Measurements from ENCODE around the gene MTX1. TPM values are rescaled to one million over a fixed set of nuclear protein-coding genes. Genes with fewer than 3 reads are reported as not detected.

The MTX1 gene
- total RNA-seq, 2 donors from 2014 or later = 49.6 to 57.1 TPM

DNA sequence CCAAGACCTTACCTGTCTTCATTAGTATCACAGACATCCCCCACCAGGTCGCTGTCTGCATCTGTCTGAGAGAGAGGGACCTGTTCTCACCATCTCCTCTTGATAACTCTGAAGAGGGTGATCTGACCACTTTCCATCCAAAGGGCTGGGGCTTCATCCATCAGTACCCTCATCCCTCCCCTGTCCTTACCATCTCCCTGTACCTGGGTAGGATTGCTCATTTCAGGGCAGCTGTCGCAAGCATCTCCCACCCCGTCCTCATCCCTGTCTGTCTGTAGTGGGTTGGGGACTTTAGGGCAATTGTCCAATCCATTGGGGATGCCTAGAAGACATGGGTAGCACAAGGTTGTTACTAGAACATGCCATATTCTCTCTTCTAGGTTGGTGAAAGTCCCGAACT, 8.7 kb upstream of the MTX1 start:
- no peaks in the 10 kb centered on the region for H3K4me1 ChIP-seq (replicated peaks)
- no peak overlapping the region for H3K4me3 ChIP-seq
- WGBS = 86% methylated on average over 4 of the region's 4 CpGs
- H3K27ac ChIP-seq = no peak overlapping the region
- TF ChIP-seq POLR2A (IDR thresholded peaks at IDR 0.05) (no peak), CTCF (IDR thresholded peaks at IDR 0.05) (no peak), POLR2AphosphoS5 (IDR thresholded peaks at IDR 0.05) (no peak)
- H3K36me3 ChIP-seq = no peaks in the 10 kb centered on the region
- no peaks in the 10 kb centered on the region for H3K9me3 ChIP-seq
- intact Hi-C loops (cut with DNase I) = no loop called here
- DNase-seq (ENCODE audit: low spot score) = no peak
- H3K27me3 ChIP-seq (replicated peaks; ENCODE audit: insufficient read depth) = no peaks in the 10 kb centered on the region

DNA sequence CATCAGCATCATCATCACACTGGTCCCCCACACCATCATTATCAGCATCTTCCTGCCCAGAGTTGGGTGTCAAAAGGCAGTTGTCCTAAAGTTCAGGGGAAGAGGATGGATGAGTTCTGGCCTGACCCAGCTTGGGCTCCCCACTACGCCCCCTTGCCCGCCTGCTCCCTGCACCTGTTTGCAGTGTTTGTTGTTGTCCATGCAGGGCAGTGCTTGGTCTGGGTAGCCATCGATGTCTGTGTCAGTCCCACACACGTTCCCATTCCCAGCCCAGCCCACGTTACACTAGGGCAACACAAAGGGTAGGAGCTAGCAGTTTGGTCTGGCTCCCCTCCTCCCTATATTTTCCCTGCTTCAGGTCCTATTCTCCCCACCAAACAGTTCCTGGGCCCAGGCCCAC, 7.6 kb upstream of the MTX1 start:
- Histone ChIP-seq H3K4me3 (no peak overlapping the region), H3K4me1 (replicated peaks) (no peaks in the 10 kb centered on the region), H3K27ac (no peak overlapping the region), H3K27me3 (replicated peaks; ENCODE audit: insufficient read depth) (no peaks in the 10 kb centered on the region), H3K9me3 (no peaks in the 10 kb centered on the region), H3K36me3 (no peaks in the 10 kb centered on the region)
- WGBS = 86% methylated on average over 5 of the region's 5 CpGs
- TF ChIP-seq CTCF (IDR thresholded peaks at IDR 0.05) (no peak), POLR2A (IDR thresholded peaks at IDR 0.05) (no peak), POLR2AphosphoS5 (IDR thresholded peaks at IDR 0.05) (no peak)
- intact Hi-C loops (cut with DNase I) = no loop called here
- no peak for DNase-seq (ENCODE audit: low spot score)

GRCh38 chr1:155202198-155202597, 6.3 kb upstream of the MTX1 start:
- WGBS = 91% methylated on average over 7 of the region's 7 CpGs
- no peaks in the 10 kb centered on the region for H3K4me1 ChIP-seq (replicated peaks)
- no peaks in the 10 kb centered on the region for H3K36me3 ChIP-seq
- no peak overlapping the region for H3K4me3 ChIP-seq
- no peak overlapping the region for H3K27ac ChIP-seq
- no peaks in the 10 kb centered on the region for H3K9me3 ChIP-seq
- no peak for TF ChIP-seq CTCF (IDR thresholded peaks at IDR 0.05)
- TF ChIP-seq POLR2A (IDR thresholded peaks at IDR 0.05) = no peak
- no peak for TF ChIP-seq POLR2AphosphoS5 (IDR thresholded peaks at IDR 0.05)
- intact Hi-C loops (cut with DNase I) = no loop called here
- DNase-seq (ENCODE audit: low spot score) = no peak
- no peaks in the 10 kb centered on the region for H3K27me3 ChIP-seq (replicated peaks; ENCODE audit: insufficient read depth)

GRCh38 chr1:155202731-155203515, 5.6 kb upstream of the MTX1 start:
- Histone ChIP-seq H3K27ac (no peak overlapping the region), H3K27me3 (replicated peaks; ENCODE audit: insufficient read depth) (no peaks in the 10 kb centered on the region), H3K4me3 (no peak overlapping the region), H3K4me1 (replicated peaks) (peaks cover 2% of the 10 kb centered on the region), H3K9me3 (no peaks in the 10 kb centered on the region), H3K36me3 (no peaks in the 10 kb centered on the region)
- whole genome bisulfite sequencing = 88% methylated on average over 18 of the region's 19 CpGs
- DNase-seq (ENCODE audit: low spot score) = no peak
- no peak for TF ChIP-seq CTCF (IDR thresholded peaks at IDR 0.05)
- TF ChIP-seq POLR2A (IDR thresholded peaks at IDR 0.05) = no peak
- no peak for TF ChIP-seq POLR2AphosphoS5 (IDR thresholded peaks at IDR 0.05)
- intact Hi-C loops (cut with DNase I) = no loop called here

GRCh38 chr1:155205035-155205434, 3.5 kb upstream of the MTX1 start:
- Histone ChIP-seq H3K4me1 (replicated peaks) (peaks cover 7% of the 10 kb centered on the region), H3K36me3 (no peaks in the 10 kb centered on the region), H3K4me3 (no peak overlapping the region), H3K9me3 (no peaks in the 10 kb centered on the region), H3K27me3 (replicated peaks; ENCODE audit: insufficient read depth) (no peaks in the 10 kb centered on the region), H3K27ac (no peak overlapping the region)
- WGBS = 93% methylated on average over 13 of the region's 14 CpGs
- TF ChIP-seq POLR2A (IDR thresholded peaks at IDR 0.05) = no peak
- TF ChIP-seq POLR2AphosphoS5 (IDR thresholded peaks at IDR 0.05) = no peak
- no peak for TF ChIP-seq CTCF (IDR thresholded peaks at IDR 0.05)
- no peak for DNase-seq (ENCODE audit: low spot score)
- intact Hi-C loops (cut with DNase I) = loop anchor here (5.0 kb wide), 1 partner anchor 37 kb away; a partner anchor contains a TSS
